Measurements from ENCODE around the gene ZNF280B.
"Not testable (repeated sequence)": the region's sequence is repeated elsewhere in the genome, so short reads cannot be mapped to it uniquely, and the experiment has no call there.

ZNF280B gene

DNA sequence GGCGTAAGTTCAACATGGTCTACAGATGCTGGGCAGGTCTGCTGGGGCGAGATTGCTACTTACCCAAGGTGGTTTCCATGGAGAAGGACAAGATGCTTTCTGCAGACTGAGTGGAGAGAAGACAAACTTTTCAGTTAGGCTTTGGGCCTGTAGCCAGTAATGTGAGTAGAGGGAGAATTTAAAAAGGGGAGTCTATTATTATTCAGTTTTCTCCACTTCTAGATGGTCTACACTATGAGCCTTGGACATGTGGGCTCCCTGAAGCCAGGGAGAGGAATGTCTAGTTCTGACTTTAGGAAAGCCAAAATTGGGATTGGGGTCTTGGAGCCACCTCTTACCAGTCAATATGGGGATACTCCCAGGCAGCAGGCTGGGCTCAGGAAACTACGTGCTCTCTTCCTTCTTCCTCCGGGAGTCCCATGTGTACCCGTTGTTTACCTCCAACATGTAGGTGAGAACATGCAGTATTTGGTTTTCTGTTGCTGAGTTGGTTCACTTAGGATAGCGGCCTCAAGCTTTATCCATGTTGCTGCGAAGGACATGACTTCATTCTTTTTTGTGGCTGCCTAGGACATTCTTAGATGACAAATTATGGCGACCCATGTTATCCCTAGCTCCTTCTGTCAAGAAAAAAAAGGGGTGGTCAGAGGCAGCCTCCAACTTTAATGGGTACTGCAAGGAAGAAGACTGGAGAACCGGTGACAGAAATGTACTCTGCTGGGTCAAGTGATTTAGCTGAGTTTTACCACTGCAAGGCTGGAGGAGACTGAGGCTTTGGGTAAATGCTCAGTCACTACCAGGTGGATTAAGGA lies 26.3 kb upstream of the ZNF280B start:
- DNase-seq: no peak

DNA sequence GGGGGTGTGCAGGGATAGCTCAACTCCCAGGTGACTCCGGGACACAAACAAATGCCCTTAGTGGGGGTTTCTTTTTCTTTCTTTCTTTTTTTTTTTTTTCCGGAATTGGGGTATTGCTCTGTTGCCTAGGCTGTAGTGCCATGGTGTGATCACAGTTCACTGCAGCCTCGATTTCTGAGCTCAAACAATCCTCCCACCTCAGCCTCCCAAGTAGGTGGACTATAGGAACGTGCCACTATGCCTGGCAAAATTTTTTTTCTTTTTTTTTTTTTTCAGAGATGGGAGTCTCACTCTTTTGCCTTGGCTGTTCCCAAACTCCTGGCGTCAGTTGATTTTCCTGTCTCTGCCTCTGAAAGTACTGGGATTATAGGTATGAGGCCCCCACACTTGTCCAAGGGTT lies 25.3 kb upstream of the ZNF280B start:
- no peak for DNase-seq

DNA sequence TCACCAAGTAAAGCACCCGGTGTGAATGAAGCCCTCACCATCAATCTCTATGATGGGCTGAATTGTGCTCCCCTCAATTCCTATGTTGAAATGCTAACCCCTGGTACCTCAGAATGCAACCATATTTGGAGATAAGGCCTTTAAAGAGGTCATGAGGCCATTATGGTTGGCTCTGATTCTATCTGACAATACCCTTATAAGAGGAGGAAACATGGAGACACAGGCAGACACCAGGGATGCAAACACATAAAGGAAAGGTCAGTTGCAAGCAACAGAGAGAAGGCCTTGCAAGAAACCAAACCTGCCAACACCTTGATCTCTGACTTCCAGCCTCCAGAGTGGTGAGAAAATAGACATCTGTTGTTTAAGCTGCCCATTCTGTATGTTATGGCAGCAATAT lies 24.9 kb upstream of the ZNF280B start:
- no peak for DNase-seq

DNA sequence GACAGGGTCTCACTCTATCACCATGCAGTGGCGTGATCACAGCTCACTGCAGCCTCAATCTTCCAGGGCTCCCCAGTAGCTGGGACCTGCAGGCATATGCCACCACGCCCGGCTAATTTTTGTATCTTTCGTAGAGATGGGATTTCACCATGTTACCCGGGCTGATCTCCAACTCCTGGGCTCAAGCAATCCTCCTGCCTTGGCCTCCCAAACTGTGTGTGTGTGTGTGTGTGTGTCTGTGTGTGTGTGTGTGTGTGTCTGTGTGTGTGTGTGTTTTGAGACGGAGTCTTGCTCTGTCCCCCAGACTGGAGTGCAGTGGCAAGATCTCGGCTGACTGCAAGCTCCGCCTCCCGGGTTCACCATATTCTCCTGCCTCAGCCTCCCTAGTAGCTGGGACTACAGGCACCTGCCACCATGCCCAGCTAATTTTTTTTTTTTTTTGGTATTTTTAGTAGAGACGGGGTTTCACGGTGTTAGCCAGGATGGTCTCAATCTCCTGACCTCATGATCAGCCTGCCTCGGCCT lies 24.1 kb upstream of the ZNF280B start:
- DNase-seq: not testable (repeated sequence)

DNA sequence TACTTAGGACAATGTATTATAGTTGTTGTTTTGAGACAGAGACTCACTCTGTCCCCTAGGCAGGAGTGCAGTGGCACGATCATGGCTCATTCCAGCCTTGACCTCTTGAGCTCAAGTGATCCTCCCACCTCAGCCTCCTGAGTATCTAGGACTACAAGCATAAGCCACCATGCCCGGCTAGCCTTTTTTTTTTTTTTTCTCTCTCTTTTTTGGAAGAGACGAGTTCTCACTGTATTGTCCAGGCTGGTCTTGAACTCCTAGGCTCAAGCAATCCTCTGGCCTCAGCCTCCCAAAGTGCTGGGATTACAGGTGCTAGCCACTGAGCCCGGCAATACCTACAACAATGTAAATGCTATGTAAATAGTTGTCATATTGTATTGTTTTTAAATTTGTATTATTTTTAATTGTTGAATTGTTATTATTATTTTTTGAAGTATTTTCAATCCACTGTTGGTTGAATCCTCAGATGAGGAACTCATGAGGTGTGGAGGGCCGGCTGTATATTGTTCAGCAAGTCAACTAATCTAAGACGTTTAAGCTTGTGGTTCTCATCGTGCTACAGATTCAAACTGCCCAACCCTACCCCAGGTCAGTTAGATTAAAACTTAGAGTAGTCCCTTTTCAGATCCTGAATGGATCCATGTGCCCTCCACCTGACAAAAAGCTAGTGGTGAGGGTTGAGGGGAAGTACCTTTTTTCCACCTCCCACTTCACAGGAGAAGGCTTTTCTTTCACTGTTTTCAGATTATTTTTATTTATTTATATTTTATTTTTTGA lies 23.4 kb upstream of the ZNF280B start:
- no peak for DNase-seq

DNA sequence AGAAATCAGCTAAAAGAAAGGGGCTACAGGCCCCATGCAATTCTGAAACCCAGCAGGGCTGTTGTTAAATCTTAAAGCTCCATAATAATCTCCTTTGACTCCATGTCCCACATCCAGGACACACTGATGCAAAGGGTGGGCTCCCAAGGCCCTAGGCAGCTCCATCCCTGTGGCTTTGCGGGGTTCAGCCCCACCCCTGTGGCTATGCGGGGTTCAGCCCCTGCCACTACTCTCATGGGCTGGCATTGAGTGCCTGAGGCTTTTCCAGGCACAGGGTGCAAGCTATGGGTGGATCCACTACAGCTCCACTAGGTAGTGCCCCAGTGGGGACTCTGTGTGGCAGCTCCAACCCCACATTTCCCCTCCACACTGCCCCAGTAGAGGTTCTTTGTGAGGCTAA lies 20.2 kb upstream of the ZNF280B start:
- DNase-seq: no peak

DNA sequence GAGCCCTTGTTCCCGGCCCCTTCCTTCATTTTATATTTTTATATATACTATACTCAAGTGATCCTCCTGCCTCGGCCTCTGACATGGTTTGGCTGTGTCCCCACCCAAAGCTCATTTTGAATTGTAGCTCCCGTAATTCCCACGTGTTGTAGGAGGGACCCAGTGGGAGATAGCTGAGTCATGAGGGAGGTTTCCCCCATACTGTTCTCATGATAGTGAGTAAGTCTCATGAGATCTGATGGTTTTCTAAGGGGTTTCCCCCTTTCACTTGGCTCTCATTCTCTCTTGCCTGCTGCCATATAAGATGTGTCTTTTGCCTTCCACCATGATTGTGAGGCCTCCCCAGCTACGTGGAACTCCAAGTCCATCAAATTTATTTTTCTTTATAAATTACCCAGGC lies 18.8 kb upstream of the ZNF280B start:
- no peak for DNase-seq

DNA sequence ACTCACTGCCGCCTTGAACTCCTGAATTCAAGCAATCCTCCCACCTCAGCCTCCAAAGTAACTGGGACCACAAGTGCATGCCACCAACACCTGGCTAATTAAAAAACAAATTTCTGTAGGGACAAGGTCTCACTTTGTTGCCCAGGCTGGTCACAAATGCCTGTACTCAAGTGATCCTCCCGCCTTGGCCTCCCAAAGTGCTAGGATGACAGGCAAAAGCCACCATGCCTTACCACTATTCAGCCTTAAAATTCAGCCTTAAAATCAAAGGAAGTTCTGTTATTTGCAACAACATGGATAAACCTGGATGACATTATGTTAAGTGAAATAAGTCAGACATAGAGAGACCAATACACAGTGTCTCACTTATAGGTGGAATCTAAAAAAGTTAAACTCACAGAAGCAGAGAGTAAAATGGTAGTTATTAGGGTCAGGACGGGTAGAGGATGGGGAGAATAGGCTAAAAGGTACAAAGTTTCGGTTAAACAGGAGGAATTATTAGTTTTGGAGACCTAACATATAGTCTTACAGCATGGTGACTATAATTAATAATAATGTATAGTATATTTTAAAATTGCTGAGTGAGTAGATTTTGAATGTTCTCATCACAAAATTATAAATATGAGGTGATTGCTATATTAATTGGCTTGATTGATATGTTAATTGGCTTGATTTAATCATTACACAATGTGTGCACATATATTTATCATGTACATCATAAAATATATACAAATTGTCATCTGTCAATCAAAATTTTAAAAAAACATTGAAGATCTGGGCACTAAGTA lies 17.8 kb upstream of the ZNF280B start:
- no peak for DNase-seq

DNA sequence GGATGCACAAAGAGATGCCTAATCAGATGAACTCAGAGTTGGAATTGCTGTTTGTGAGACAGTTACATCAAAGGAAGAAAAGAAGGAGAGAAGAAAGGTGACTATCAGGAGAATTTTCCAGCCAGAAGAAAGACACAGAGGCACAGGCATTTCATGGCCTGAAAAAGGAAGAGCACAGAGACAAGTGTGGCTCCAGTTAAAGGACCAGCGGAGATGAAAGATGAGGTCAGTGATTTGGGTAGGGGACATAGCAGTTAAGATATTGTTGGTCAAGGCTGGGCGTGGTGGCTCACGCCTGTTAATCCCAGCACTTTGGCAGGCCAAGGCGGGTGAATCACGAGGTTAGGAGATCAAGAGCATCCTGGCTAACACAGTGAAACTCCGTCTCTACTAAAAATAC lies 15.0 kb upstream of the ZNF280B start:
- no peak for DNase-seq

DNA sequence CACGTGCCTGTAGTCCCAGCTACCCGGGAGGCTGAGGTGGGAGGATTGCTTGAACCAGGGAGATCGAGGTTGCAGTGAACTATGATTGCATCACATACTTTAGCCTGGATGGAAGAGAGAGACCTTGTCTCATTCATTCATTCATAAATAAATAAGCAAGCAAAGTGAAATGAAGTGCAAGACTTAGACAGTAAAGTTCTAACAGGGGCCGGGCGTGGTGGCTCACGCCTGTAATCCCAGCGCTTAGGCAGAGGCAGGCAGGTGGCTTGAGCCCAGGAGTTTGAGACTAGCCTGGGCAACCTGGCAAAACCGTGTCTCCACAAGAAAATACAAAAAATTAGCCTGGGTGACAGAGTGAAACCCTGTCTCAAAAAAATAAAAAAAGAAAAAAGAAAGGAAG lies 13.1 kb upstream of the ZNF280B start:
- DNase-seq: no peak

DNA sequence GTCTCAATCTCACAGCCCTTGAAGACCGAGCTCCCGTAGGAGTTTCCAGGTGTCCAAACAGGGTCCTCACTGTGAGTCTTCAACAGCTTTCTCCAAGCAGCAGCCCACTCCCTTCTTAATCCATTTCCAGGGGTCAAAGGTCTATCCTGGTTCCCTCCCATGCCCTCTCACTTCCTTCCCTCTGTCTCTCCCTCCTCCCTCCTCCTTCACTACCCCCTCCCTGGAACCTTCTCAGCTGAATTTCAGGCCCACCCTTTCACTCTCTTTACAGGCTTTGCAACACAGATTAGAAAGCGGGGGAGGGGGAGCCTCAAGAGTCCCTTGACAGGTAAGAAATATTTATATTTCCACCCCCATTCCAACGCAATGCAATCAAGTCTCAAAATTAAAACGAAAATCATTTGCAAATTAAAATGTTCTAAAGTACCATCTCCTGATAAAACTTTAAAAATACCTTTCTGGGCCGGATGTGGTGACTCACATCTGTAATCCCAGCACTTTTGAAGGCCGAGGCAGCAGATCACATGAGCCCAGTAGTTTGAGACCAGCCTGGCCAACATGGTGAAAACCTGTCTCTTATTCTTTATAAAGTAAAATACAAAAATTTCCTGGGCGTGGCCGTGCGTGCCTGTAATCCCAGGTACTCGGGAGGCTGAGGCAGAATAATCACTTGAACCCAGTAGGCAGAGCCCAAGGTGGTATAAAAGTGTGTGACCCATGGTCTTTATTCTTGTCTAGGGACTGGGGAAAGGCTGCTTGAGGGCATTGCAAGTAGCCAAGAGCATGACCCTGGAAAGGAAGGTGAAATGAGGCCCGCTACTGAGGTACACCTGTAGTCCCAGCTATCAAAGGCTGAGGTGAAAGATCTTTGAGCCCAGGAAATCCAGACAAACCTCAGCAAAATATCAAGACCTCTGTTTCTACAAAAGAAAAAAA lies 12.4 kb upstream of the ZNF280B start:
- no peak for DNase-seq

DNA sequence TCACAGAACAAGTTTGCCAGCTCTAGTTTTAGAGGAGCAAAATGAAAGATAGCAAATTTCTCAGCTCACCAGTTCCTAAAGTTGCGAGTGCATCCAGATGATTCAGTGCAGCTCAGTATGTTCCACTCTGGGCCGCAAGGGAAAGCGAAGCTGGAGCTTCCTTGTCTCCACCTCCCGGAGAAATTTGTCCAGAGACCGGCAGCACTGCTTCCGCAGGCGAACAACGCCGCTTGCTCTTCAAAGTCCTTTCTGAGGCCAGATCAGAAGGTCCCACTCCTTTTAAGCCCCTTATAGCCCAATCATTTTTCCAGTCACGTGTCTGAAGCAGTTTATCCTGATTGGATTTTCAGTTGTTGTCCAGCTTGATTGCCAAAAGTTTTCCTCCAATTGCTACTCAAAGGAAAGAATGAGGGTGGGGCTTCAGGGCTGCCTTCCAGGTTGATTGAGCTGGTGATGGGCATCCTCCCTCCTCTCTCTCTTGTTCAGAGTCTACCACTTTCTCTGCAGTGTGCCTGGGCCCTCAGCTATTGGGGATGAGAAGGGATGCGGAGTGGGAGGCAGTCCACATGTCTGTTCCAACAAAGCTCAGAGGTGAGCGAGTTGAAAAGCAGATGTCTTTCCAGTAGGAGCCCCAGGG lies 11.6 kb upstream of the ZNF280B start, which contains the start of gene ZNF280A:
TSS of gene ZNF280A (minus strand) at position 251 of the 637 bp plus-strand sequence. CDS start 4,640 bp downstream, outside the sequence.
- peak in 1 of 2 experiments; percentile 47 for DNase-seq

DNA sequence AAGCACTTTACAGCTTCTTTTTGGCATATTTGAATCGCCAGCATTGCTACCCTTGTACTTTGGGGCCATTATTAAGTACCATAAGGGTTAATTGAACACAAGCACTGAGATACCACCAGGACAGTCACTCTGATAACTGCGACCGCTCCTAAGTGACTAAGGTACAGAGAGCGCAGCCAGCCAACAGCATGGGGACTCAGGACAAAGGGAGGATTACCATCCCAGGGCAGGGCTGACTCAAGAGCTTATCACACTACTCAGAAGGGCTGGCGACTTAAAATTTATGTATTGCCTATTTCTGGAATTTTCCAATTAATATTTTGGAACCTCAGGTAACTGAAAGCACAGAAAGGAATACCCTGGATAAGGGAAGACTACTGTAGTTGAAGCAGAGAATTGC lies 11.0 kb upstream of the ZNF280B start:
- peak in 1 of 2 experiments; percentile 3 for DNase-seq

DNA sequence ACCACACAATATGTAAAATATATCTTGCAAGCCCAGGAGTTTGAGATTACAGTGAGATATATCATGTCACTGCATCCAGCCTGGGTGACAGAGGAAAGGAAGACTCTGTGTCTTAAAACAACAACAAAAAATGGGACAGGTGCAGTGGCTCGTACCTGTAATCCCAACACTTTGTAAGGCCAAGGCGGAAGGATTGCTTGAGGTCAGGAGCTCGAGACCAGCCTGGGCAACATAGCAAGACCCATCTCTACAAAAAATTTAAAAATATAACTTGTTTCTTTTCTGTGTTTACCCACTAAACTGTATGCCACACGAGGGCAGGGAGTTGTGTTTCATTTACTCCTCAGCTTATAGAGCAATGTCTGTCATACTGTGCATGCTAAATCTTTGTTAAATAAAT lies 8.4 kb upstream of the ZNF280B start:
- DNase-seq: no peak

DNA sequence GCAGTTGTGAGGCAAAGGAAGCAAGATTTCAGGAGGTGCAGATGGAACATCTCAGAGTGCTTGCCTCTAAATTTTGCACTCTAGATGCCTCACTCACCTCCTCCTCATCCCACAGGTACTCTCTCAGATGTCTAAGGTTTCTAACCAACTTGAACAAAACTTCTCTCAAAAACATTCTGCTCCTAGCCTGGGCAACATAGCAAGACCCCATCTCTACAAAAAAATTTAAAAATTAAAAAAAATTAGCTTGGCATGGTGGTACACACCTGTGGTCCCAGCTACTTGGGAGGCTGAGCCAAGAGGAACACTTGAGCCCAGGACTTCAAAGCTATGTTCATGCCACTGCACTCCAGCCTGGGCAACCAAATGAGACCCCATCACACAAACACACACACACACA lies 7.3 kb upstream of the ZNF280B start:
- no peak for DNase-seq

DNA sequence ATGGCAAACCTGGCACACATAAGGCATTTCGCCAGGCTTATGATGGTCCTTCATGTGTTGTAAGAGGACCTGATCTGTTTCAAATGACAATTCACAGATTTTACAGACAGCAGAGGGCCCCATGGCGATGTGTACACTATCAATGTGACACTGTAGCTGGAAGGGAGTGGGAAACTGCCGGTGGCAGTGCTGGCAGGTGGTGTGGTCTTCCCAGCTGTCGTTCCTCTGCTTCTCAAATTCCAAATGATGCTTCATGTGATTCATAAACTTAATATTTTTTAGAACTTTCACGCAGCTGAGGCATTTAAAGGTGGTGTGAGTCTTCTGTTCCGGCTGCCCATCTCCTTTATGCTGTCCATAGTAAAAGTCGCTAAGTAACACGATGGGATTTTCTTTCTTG lies 5.9 kb upstream of the ZNF280B start:
- not testable (repeated sequence) for DNase-seq

DNA sequence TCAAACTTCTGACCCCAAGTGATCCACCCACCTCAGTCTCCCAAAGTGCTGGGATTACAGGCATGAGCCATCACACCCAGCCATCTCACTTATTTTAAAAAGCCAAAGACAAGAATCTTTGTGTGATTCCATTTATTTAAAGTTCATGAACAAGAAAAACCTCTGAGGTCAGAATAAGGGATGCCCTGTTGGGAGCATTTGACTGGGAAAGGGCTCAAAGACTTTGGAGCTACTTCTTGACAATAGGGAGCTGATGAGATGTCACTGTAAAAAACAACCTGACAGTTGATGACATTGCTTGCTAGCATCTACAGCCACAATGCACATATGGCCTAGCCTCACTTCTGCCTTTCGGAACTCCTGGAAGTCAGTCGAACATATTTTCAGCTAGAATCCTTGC lies 5.1 kb upstream of the ZNF280B start:
- no peak for DNase-seq

DNA sequence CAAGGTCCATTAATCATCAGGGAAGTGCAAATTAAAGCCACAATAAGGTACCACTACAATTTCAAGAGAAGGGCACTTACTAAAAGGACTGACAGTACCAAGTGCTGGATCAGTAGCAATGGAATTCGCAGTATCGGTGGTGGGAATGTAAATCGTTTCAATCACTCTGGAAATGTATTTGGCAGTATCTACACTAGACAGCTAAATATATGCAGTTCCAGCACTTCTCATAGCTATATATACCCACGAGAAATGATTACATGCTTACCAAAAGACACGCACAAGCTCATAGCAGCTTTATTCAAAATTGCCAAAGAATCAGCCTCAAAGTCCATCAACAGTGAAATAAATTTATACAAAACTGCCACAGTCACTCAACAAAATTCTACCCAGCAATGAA lies 4.4 kb upstream of the ZNF280B start:
- no peak for DNase-seq

DNA sequence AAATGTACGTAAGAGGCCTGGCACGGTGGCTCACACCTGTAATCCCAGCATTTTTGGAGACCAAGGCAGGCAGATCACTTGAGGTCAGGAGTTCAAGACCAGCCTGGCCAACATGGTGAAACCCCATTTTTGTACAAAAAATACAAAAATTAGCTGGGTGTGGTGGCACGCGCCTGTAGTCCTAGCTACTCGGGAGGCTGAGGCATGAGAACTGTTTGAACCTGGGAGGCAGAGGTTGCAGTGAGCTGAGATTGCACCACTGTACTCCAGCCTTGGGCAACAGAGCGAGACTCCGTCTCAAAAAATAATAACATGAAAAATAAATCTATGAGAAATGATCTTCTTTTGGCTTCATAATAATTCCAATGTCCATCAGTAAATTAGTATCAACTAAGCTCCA lies 2.3 kb upstream of the ZNF280B start:
- DNase-seq: not testable (repeated sequence)

DNA sequence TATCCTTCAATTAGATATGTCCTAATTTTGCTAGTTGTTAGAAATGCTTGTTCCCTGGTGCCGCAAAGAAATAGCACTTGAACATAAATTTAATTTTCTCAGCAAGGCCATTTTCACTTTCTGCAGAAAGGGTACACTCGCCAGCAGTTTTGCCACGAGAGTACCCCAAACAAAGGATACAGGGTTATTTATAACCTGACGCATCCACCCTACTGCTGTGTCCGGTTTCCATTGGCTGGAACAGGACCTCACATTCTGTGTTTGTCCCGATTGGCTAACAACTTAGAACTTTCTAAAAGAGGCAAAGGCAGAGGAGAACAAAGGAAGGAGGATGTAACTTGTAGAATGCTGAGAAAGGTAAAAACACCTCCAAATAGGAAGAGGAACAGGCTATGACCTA lies 1.4 kb upstream of the ZNF280B start:
- DNase-seq: not testable (repeated sequence)

DNA sequence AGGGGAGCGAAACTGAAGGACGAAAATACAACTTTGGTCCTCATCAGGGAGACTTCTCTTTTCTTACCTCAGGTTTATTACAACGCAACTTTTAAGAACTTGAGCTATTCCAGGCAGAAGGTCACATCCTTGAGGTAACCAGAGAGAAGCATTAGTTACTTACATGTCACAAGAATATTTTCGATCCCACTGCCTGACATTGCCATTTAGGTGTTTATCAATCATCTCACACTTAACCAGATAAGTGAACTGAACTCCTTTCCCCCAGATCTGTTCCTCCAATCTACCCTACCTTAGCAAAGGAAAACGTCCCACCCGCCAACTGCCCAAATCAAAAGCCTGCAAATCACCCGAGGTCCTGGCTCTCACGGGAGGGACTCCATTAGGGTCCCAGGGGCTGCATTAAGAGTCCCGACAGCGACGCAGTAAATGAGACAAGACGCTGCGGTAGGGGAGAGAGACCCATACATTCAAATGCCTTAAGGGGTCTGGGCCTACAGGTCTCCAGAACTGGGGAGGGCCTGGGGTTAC lies 734 bp downstream of the ZNF280B start:
- no peak for DNase-seq
